ENCODE data around the gene FAM53B.

DNA sequence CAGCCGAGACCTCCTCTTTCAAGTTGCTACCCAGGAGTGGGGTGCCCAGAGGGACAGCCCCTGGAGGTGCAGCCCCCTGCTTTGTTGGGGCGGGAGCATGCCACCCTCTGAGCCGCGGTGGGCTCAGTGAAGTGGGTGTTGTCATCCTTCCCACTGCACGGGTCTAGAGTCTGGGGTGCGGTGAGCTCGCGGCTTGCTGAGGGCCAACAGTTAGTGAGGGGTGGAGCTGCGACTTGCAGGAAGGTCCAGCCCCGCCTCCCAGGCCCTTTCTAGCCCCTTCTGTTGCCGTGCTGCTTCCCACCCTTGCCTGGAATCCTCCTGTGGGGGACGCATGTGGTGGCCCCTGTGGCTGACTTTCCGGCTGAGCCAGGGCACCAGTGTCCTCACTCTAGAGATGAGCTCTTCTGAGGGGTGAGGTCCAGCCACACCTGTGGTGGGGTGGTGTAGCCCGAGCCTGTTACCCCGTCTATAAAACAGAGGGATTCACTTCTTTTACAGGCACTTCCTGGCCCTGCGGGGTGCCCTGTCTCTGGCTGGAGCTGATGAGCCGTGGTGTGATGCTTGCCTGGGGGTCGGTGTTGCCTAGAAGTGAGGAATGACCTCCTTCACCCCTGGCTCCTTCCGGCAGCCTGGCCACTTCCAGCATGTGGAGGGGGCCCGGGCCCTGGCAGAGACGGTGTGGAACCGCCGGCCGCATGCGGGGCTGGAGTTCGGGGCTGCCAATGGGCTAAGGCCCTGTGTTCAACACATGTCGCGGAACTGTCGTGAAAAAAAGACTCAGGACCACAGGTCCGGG lies 127.9 kb downstream of the FAM53B start:
- TF ChIP-seq, protein P1, sequence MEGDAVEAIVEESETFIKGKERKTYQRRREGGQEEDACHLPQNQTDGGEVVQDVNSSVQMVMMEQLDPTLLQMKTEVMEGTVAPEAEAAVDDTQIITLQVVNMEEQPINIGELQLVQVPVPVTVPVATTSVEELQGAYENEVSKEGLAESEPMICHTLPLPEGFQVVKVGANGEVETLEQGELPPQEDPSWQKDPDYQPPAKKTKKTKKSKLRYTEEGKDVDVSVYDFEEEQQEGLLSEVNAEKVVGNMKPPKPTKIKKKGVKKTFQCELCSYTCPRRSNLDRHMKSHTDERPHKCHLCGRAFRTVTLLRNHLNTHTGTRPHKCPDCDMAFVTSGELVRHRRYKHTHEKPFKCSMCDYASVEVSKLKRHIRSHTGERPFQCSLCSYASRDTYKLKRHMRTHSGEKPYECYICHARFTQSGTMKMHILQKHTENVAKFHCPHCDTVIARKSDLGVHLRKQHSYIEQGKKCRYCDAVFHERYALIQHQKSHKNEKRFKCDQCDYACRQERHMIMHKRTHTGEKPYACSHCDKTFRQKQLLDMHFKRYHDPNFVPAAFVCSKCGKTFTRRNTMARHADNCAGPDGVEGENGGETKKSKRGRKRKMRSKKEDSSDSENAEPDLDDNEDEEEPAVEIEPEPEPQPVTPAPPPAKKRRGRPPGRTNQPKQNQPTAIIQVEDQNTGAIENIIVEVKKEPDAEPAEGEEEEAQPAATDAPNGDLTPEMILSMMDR (IDR thresholded peaks at IDR 0.05) = no peak
- TF ChIP-seq GABPA (IDR thresholded peaks at IDR 0.05; ENCODE audit: low read depth) (no peak), POLR2AphosphoS5 (IDR thresholded peaks at IDR 0.05; ENCODE audit: low read depth, low read length) (no peak), FOXJ3 (CRISPR knock-in tag; IDR thresholded peaks at IDR 0.05) (no peak), FOXM1 (IDR thresholded peaks at IDR 0.05; ENCODE audit: low read depth) (no peak), TAF1 (IDR thresholded peaks at IDR 0.05; ENCODE audit: borderline replicate concordance, low read depth, low read length) (no peak), YY1 (IDR thresholded peaks at IDR 0.05; ENCODE audit: low read depth) (no peak)
